Measurements from ENCODE around the gene FADS2.

The FADS2 gene

DNA sequence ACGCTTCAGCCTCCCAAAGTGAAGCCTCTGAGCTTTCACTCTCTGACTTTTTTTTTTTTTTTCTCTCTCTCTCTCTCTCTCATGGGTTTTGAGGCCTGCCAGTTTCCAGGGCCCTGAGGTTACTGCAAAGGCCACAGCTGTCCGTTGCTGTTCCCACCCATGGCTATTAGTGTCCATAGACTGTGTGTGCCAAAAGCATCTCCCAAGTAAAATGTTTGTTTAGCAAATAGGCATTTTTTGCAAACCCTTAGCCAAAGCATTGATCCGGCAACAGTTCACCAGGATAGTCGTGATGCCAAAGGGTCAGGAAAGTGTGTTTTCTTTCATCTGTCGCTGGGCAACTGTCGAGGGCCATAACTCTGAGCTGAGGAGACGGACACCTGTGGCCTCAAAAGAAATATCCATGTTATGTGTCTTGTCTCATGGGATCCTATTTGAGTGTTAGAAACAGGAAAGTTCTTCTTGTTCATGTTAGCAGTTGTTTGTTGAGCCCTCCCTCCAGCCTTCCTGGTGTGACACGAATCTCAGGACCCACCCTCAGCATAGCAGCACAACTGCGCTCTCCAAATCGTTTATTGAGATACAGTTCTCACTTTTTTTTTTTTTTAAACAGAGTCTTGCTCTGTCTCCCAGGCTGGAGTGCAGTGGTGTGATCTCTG lies 18.4 kb downstream of the FADS2 start:
- no peak for DNase-seq (ENCODE audit: low read depth)

- no peak for DNase-seq (ENCODE audit: low read depth)
These were observed 19.9 kb downstream of the FADS2 start for GRCh38 chr11:61847914-61848581.

- no peak for DNase-seq (ENCODE audit: low read depth)
These were observed 20.5 kb downstream of the FADS2 start for GRCh38 chr11:61848631-61849030.

DNA sequence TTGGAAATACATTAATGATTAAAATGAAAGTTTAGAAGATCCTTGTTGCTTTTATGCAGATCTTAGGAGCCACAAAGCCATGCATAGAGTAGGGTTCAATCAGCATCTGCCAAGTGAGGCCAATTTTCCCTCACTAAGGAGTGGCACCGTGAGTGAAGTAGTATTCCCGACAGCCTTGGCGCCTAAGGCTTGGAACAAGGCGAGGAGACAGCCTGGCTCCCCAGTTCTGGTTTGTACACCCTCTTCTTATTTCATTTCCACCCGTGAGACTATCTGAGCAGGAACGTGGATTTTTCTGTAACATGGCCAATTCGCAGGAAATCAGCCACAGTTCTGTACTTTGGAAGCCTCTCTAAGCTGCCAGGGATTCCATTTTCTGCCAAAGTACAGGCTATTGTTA lies 22.6 kb downstream of the FADS2 start:
- no peak for DNase-seq (ENCODE audit: low read depth)

- DNase-seq (ENCODE audit: low read depth) = no peak
These were observed 23.2 kb downstream of the FADS2 start for GRCh38 chr11:61851113-61851899.

GRCh38 chr11:61851900-61852295 lies 23.8 kb downstream of the FADS2 start:
- no peak for DNase-seq (ENCODE audit: low read depth)

GRCh38 chr11:61853698-61854169 lies 25.6 kb downstream of the FADS2 start:
- no peak for DNase-seq (ENCODE audit: low read depth)

DNA sequence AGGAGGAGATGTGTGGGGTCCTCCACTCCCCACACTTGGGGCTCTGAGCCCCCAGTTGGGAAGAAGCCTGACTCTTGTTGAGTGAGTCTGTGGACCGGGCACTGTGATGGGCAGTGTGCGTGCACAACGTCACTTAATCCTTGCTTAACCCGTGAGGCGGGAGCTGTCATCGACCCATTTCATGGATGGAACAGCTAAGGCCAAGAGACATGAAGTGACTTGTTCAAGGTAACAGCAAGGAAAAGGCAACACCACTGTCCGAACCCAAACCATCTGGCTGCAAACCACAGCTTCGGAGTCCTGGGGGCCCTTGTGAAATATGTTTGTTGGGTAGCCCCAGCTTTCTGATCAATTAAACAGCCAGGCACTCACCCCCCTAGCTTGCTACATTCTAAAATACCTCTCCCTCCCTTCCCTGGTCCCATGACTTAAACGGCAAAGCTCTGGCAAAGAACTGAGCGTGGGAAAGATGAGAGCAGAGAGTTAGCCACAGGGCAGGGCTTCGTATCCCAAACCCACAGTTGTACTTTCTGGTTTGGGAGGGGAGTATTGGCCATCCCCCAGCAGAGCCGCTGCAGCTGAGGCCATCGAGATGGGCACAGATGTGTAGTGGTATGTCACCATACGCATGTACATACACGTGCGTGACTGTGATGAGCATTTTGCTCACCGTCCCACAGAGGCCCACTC lies 26.3 kb downstream of the FADS2 start:
- no peak for DNase-seq (ENCODE audit: low read depth)

GRCh38 chr11:61854966-61855714 lies 27.0 kb downstream of the FADS2 start:
- DNase-seq (ENCODE audit: low read depth) = no peak

GRCh38 chr11:61855939-61856680 lies 28.0 kb downstream of the FADS2 start:
- DNase-seq (ENCODE audit: low read depth) = no peak

- DNase-seq (ENCODE audit: low read depth) = no peak
These were observed 32.2 kb downstream of the FADS2 start for GRCh38 chr11:61860054-61860903.

DNA sequence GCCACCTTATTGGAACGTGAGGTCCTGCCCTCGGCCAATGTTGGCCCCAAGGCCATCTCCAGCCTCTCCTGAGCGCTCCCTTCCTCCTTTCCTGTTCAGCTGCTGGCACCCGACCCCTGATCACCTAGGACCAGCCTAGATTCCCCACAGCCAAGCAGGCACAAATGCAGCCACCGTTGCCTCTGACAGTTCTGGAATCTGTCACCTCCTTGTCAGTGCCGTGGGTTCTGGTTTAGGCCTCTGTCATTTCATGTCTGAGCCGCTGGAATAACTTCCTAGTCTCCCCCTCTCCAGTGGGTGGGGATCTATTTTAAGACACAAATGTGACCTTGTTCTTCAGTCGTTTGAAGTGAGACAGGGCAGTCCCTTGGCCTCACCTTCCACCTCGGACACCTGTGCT lies 33.5 kb downstream of the FADS2 start:
- DNase-seq (ENCODE audit: low read depth) = no peak

GRCh38 chr11:61862714-61863547 lies 34.8 kb downstream of the FADS2 start:
- no peak for DNase-seq (ENCODE audit: low read depth)

GRCh38 chr11:61863548-61864081 lies 35.5 kb downstream of the FADS2 start:
- no peak for DNase-seq (ENCODE audit: low read depth)

- no peak for DNase-seq (ENCODE audit: low read depth)
These were observed 37.0 kb downstream of the FADS2 start for GRCh38 chr11:61864814-61865775.

- DNase-seq (ENCODE audit: low read depth) = no peak
These were observed 38.3 kb downstream of the FADS2 start for GRCh38 chr11:61866231-61866957.

DNA sequence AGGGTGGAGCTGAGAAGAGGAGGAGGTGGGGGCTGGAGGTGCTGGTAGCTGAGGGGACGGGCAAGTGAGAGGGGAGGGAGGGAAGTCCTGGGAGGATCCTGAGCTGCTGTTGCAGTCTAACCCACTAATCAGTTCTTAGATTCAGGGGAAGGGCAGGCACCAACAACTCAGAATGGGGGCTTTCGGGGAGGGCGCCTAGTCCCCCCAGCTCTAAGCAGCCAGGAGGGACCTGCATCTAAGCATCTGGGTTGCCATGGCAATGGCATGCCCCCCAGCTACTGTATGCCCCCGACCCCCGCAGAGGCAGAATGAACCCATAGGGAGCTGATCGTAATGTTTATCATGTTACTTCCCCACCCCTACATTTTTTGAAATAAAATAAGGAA lies 38.9 kb downstream of the FADS2 start:
- no peak for DNase-seq (ENCODE audit: low read depth)

Data from fibroblast of the conjunctiva (primary cell).